Measurements from ENCODE around the gene PTPRD.
"Not testable (repeated sequence)": the region's sequence is repeated elsewhere in the genome, so short reads cannot be mapped to it uniquely, and the experiment has no call there.

PTPRD gene

GRCh38 chr9:8725635-8726034 lies 1887.2 kb downstream of the PTPRD start:
- DNase-seq (ENCODE audit: low read depth in 2 of 2), result no peak

- DNase-seq (ENCODE audit: low read depth in 2 of 2), result no peak
Measured at GRCh38 chr9:8724284-8725018, 1888.4 kb downstream of the PTPRD start.

GRCh38 chr9:8723195-8723594 lies 1889.6 kb downstream of the PTPRD start:
- DNase-seq (ENCODE audit: low read depth in 2 of 2), result no peak

- no peak for DNase-seq (ENCODE audit: low read depth in 2 of 2)
Measured at GRCh38 chr9:8719833-8720486, 1892.8 kb downstream of the PTPRD start.

GRCh38 chr9:8718121-8718725 lies 1894.6 kb downstream of the PTPRD start:
- no peak for DNase-seq (ENCODE audit: low read depth in 2 of 2)

- no peak for DNase-seq (ENCODE audit: low read depth in 2 of 2)
Measured at GRCh38 chr9:8717146-8717545, 1895.7 kb downstream of the PTPRD start.

- DNase-seq (ENCODE audit: low read depth in 2 of 2), result no peak
Measured at GRCh38 chr9:8715788-8716187, 1897.0 kb downstream of the PTPRD start.

- DNase-seq (ENCODE audit: low read depth in 2 of 2), result no peak
Measured at GRCh38 chr9:8713811-8714165, 1899.0 kb downstream of the PTPRD start.

- no peak for DNase-seq (ENCODE audit: low read depth in 2 of 2)
Measured at GRCh38 chr9:8713149-8713810, 1899.5 kb downstream of the PTPRD start.

GRCh38 chr9:8709731-8710130 lies 1903.1 kb downstream of the PTPRD start:
- DNase-seq (ENCODE audit: low read depth in 2 of 2), result no peak

GRCh38 chr9:8708728-8709127 lies 1904.1 kb downstream of the PTPRD start:
- no peak for DNase-seq (ENCODE audit: low read depth in 2 of 2)

- DNase-seq (ENCODE audit: low read depth in 2 of 2), result no peak
Measured at GRCh38 chr9:8706998-8707397, 1905.8 kb downstream of the PTPRD start.

GRCh38 chr9:8706531-8706930 lies 1906.3 kb downstream of the PTPRD start:
- DNase-seq (ENCODE audit: low read depth in 2 of 2), result no peak

- DNase-seq (ENCODE audit: low read depth in 2 of 2), result no peak
Measured at GRCh38 chr9:8705861-8706260, 1906.9 kb downstream of the PTPRD start.

GRCh38 chr9:8703904-8704303 lies 1908.9 kb downstream of the PTPRD start:
- DNase-seq (ENCODE audit: low read depth in 2 of 2), result no peak

- no peak for DNase-seq (ENCODE audit: low read depth in 2 of 2)
Measured at GRCh38 chr9:8701904-8702303, 1910.9 kb downstream of the PTPRD start.

- DNase-seq (ENCODE audit: low read depth in 2 of 2), result not testable (repeated sequence)
Measured at GRCh38 chr9:8697565-8697964, 1915.2 kb downstream of the PTPRD start.

GRCh38 chr9:8696516-8696915 lies 1916.3 kb downstream of the PTPRD start:
- no peak for DNase-seq (ENCODE audit: low read depth in 2 of 2)

- no peak for DNase-seq (ENCODE audit: low read depth in 2 of 2)
Measured at GRCh38 chr9:8694983-8695588, 1917.7 kb downstream of the PTPRD start.

- DNase-seq (ENCODE audit: low read depth in 2 of 2), result no peak
Measured at GRCh38 chr9:8693464-8693863, 1919.3 kb downstream of the PTPRD start.

- no peak for DNase-seq (ENCODE audit: low read depth in 2 of 2)
Measured at GRCh38 chr9:8686516-8686915, 1926.3 kb downstream of the PTPRD start.

- no peak for DNase-seq (ENCODE audit: low read depth in 2 of 2)
Measured at GRCh38 chr9:8685825-8686224, 1927.0 kb downstream of the PTPRD start.

Data from activated CD8-positive, alpha-beta memory T cell treated with anti-CD3 and anti-CD28 coated beads for 4 hours (primary cell).